Fibroblast of the aortic adventitia (primary cell): ENCODE data around the gene PHF21B. TPM values are rescaled to one million over a fixed set of nuclear protein-coding genes. Genes with fewer than 3 reads are reported as not detected.
A peak's percentile ranks its signal among the peaks of the same experiment; 100 is the strongest.

Experiments
- DNase-seq: peaks from one replicate; pipeline ENCODE4 v3.0.0-alpha.2; 2010; ENCODE audit warnings: low read depth
- H3K4me3 ChIP-seq: 2 replicates; pipeline ENCODE4 v1.5.1; 2011; ENCODE audit warnings: low read depth, mild to moderate bottlenecking, control low read depth, low read length, moderate library complexity
- CTCF ChIP-seq: IDR thresholded peaks from 2 replicates; pipeline ENCODE4 v1.5.1; 2011; ENCODE audit warnings: mild to moderate bottlenecking, low read length, control low read depth, inconsistent platforms; ENCODE audit not compliant: insufficient read depth
- total RNA-seq: library from RNA; depleted of rRNA; stranded (reverse); fragments of >200 nt; gene quantifications from 2 replicates; pipeline ENCODE4 v1.2.3, GENCODE V29; 2012; ENCODE audit warnings: low replicate concordance

PHF21B gene
- total RNA-seq, 1 donor = not detected

DNA sequence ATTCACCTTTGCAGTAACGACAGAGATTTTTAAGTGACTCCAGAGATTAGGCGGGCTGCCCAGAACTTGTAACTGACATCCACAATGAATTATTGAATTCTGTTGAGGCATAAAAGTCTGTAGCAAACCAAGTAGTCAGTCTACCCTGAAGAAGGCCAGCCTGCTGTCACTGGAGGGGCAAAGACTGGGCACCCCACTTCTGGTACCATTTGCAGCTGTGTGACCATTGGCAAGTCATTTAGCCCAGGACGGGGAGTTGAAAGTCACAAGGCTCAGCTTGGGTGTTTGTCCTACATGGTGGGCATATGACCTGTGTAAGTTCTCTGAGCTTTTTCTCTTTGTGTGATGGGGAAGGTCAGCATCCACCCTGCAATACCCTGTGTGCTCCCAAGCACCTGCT, 138.0 kb downstream of the PHF21B start:
- TF ChIP-seq CTCF = no peak
- no peak overlapping the region for H3K4me3 ChIP-seq
- no peak for DNase-seq

DNA sequence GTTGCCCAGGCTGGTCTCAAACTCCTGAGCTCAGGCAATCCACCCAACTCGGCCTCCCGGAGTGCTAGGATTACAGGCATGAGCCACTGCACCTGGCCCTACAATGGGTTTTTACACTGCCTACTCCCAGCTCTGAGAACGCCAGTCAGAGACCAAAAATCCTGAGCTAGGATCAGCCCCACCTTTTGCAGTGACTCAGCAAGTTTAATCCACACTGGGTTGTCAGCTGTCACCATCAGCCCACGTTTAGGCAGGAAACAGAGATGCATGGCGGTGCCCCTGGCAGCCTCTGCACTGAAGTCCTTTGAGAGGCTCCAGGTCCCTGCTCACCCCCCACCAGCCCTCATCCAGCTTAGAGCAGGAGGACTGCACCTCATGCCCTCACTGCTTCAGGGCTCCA, 139.8 kb downstream of the PHF21B start:
- H3K4me3 ChIP-seq = no peak overlapping the region

GRCh38 chr22:44869196-44869595, 140.6 kb downstream of the PHF21B start:
- TF ChIP-seq CTCF = no peak
- no peak for DNase-seq
- H3K4me3 ChIP-seq = no peak overlapping the region

More for the DNA sequence above, 139.8 kb downstream of the PHF21B start:
- TF ChIP-seq CTCF = no peak
- DNase-seq = peak; percentile 30

- no peak for DNase-seq
- H3K4me3 ChIP-seq = no peak overlapping the region
- TF ChIP-seq CTCF = no peak
Measured at GRCh38 chr22:44865193-44866057, 144.4 kb downstream of the PHF21B start.

DNA sequence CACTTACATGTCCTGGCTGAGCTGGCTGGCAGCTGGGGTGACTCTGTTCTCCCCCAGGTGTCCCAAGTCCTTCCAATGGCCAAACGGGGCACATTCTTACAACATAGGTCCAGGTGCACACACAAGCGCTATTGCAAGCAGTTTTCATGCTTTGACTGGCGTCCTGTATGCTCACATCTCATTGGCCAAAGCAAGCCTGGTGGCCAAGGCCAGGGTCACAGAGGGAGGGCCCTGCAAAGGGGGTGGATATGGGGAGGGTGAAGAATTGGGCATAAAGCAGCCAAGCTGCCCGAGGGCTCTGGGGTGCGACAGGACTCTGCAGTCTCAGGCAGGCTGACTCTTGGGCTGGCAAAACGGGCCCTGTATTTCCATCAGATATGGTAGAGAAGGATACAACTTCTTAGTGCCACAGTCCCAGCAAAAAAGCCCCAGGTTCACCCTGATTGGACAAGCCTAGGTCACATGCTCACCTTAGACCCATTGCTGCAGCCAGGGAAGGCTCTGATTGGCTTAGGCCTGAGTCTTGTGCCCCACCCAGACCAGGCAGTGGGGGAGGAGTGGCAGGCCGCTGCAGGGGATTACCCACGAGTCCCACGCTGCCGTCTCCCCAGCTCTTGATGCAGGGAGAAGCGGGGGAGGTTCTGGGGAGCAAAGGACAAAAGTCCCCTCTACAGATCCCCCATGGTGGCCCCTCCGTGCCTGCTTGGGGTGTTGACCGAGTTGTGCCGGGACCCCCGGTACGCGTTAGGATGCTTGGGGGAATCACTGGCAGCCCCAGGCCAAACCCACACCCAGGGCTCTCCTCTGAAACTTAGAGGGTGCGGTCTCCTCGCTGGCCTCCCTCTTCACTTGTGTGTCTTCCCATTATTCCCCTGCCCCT, 146.6 kb downstream of the PHF21B start:
- no peak for DNase-seq
- TF ChIP-seq CTCF = no peak
- H3K4me3 ChIP-seq = no peak overlapping the region

DNA sequence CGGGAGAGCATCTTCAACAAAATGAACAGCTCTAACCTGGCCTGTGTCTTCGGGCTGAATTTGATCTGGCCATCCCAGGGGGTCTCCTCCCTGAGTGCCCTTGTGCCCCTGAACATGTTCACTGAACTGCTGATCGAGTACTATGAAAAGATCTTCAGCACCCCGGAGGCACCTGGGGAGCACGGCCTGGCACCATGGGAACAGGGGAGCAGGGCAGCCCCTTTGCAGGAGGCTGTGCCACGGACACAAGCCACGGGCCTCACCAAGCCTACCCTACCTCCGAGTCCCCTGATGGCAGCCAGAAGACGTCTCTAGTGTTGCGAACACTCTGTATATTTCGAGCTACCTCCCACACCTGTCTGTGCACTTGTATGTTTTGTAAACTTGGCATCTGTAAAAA, 147.5 kb downstream of the PHF21B start:
- no peak for DNase-seq
- TF ChIP-seq CTCF = no peak
- H3K4me3 ChIP-seq = no peak overlapping the region
